Hepatic stellate cell (primary cell): ENCODE data around the gene NEK1.
A peak's percentile ranks its signal among the peaks of the same experiment; 100 is the strongest.
"Not testable (repeated sequence)": the region's sequence is repeated elsewhere in the genome, so short reads cannot be mapped to it uniquely, and the experiment has no call there.

Experiments used
- DNase-seq: peaks from one replicate; pipeline ENCODE4 v3.0.0; 2011; ENCODE audit warnings: low spot score

The NEK1 gene

DNA sequence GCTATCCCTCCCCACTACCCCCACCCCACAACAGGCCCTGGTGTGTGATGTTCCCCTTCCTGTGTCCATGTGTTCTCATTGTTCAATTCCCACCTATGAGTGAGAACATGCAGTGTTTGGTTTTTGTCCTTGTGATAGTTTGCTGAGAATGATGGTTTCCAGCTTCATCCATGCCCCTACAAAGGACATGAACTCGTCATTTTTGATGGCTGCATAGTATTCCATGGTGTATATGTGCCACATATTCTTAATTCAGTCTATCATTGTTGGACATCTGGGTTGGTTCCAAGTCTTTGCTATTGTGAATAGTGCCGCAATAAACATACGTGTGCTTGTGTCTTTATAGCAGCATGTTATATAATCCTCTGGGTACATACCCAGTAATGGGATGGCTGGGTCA is 118.1 kb downstream of the NEK1 start:
- not testable (repeated sequence) for DNase-seq

DNA sequence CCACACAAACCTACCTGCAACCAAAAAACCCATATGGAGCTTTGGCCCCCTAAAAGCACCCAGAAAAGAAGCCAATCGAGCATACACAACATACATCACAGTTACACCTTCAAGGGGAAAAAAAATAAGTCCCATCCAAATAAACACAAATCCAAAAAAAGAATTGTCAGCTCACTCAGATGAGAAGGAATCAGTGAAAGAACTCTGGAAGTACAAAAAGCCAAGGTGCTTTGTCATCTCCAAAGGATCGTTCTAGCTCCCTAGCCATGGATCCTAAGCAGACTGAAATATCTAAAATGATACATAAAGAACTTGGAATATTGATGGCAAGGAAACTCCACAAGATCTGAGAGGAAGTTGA is 119.2 kb downstream of the NEK1 start:
- DNase-seq, result no peak

DNA sequence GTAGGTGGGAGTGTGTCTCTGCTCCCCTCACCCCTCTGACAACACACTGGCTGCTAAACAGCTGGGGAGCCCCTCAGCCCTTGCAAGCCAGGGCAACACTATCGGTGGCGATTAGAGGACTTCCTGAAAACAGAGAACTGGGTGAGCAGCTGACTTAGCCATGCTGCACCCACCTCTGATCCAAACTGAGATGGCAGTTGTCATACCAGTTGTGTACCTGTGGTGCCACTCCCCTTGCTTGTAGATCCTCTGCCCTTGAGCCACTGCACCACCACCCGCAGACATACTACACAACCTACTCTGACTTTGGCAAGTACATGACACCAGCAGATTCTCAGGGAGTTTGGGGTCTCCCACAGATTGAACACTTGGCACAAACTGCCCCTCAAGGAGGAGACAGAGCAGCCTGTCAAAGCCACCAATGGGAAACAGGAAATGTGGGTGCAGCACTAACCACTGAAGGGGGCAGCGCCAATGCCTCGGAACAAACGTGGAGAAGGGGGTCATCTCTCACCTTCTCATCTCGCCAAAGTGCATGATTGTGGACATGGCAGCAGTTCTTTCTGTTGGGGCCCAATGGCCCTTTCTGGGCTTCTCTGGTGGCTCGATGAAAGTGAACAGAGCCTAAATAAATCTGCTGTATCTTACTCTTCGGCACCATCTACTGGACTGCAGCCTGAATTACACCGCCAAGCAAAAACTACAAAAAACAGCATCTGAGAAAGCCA is 119.8 kb downstream of the NEK1 start:
- peak; percentile 45 for DNase-seq

DNA sequence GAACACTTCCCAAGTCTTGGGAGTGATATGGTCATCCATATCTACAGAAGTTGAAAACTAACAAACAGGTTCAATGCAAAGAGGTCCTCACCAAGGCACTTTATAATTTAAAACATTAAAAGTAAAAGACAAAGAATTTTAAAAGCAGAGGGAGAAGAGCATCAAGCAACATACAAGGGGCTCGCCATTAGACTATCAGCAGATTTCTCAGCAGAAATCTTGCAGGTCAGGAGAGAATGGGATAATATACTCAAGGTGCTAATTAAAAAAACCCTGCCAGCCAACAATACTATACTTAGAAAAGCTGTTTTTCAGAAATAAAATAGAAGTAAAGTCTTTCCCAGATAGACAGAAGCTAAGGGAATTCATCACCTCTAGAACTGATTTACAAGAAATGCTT is 121.2 kb downstream of the NEK1 start:
- no peak for DNase-seq

DNA sequence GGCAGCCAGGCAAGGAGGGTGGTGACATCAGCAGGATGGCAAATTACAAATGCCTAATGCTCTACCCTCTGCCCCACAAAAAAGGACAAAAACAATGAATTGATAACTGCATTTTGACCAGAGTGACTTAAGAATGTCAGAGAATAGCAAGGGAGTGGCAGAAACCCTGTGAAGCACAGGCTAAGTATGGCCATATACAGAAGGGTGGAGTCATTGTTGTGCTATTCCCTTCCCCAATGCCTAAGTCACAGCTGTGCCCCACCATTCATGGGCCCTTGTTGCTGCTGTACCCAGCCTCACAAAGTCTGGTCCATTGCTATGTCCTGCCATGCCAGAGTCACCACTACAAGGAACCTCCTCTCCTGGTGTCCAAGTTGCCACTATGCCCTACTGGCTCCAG is 123.1 kb downstream of the NEK1 start:
- DNase-seq, result no peak

DNA sequence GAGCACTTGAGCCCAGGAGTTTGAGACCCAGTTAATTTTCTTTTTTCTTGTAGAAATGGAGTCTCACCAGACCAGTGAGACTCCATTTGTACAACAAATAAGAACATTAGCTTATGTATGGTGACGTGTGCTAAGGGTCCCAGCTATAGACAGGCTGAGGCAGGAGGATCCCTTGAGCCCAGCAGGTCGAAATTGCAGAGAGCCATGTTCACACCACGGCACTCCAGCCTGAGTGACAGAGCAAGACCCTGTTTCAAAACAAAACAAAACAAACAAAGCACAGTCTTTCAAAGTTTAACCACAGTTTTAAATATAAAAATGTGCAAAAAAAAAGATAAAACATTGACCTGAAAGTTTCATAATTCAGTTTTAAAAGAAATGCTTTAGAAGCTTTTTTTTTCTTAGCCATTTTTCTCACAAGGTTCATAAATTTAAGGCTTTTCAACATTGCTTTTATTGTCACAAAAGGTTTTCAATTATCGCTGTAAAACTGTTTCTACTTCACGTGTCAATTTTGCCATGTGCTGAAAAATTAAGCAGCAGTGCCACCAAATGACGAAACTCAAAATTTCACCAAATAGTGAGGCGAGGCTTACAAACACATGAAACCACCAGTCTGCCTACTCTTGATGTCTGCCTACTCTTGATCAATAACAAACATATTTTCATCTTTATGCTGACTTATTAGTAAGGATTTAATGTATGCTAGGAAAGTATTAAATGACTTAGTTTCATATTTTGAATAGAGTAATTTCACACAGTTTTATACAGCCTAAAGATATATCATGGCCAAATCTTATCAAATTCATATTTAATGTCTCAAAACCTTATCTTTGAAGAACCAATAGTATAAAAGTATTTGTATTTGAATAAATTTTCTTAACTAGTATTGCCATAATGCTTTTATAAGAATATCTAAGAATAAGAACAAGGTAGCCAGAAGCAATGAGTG is 126.3 kb downstream of the NEK1 start:
- DNase-seq, result peak; percentile 31

DNA sequence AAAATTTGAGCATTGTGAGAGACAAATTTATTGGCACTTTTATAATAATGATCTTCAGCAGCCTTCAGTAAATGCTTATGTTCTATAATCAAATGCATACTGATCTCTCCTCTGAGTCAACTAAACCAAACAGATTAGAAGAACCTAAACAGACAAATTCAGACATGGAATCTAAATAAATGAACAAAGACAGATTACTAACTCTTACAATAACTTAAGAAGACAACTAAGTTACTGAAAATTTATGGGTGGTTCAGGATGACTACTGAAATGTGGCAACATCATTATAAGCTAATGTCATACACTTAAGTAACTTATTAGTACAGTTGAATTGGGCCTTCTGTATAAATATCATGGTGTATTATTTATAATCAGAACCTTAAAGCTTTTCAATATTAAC is 127.3 kb downstream of the NEK1 start:
- DNase-seq, result no peak

DNA sequence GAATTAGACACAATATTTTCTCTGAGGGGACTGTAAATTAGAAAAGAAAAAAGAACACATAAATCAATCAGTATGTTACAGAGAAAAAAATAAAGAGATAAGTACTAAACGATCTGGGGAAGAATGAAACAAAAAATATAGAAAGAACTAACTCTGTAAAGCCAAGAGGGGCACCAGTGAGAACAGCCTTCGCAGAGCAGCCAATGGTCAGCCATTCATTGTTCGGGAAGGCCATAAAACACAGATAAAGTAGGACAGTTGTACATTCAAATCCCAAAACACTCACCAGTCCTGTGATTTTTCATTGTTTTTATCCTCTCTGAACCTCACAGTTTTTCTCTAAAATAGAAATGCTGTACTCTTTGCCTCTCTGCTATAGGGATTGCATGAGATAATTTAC is 127.9 kb downstream of the NEK1 start:
- DNase-seq, result peak; percentile 8

DNA sequence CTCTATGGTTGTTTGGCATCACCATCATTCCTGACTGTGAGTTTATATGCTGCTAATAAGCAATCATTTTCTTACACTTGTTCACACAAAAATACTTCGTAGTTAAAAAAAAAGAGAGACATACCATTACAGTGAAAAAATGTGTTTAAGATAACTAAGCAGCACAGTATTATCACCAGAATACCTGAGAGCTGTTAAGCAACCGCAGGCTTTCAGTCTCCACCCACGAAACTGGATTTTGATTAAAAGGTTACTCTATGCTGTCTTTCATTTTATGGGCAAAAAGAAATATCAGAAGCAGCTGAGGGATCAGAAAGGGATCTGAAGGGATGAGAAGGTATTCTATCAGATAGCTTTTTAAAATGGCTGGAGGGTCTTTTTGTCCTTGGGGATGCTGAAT is 148.3 kb downstream of the NEK1 start:
- no peak for DNase-seq

DNA sequence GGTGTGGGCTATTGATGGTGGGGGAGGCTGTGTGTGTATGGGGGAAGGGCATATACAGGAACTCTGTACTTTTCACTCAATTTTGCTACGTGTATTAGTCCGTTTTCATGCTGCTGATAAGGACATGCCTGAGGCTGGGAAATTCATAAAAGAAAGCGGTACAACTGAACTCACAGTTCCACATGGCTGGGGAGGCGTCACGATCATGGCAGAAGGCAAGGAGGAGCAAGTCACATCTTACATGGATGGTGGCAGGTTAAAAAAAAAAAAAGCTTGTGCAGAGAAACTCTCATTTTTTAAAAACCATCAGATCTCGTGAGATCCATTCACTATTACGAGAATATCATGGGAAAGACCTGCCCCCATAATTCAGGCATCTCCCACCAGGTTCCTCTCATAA is 152.3 kb downstream of the NEK1 start:
- DNase-seq, result no peak

DNA sequence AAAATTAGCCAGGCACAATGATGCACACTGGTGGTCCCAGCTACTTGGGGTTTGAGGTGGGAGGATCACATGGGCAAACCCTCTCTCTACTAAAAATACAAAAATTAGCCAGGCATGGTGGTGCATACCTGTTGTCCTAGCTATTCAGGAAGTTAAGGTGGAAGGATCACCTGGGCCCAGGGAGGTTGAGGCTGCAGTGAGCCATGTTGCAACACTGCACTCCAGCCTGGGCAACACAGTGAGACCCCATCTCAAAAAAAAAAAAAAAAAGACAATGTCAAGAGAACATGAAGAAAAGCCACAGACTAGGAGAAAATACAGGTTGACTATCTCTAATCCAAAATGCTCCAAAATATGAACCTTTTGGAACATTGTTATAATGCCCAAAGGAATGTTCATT is 153.8 kb downstream of the NEK1 start:
- no peak for DNase-seq

DNA sequence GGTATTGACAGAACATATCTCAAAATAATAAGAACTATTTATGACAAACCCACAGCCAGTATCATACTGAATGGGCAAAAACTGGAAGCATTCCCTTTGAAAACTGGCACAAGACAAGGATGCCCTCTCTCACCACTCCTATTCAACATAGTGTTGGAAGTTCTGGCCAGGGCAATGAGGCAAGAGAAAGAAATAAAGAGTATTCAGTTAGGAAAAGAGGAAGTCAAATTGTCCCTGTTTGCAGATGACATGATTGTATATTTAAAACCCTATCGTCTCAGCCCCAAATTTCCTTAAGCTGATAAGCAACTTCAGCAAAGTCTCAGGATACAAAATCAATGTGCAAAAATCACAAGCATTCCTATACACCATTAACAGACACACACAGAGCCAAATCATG is 159.7 kb downstream of the NEK1 start:
- not testable (repeated sequence) for DNase-seq

DNA sequence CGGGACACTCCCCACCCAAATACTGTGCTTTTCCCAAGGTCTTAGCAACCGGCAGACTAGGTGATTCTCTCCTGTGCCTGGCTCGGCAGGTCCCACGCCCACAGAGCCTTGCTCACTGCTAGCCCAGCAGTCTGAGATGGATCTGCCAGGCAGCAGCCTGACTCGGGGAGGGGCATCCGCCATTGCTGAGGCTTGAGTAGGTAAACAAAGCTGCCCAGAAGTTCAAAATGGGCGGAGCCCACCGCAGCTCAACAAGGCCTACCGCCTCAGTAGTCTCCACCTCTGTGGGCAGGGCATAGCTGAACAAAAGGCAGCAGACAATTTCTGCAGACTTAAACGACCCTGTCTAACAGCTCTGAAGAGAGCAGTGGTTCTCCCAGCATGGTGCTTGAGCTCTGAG is 163.4 kb downstream of the NEK1 start:
- DNase-seq, result not testable (repeated sequence)

DNA sequence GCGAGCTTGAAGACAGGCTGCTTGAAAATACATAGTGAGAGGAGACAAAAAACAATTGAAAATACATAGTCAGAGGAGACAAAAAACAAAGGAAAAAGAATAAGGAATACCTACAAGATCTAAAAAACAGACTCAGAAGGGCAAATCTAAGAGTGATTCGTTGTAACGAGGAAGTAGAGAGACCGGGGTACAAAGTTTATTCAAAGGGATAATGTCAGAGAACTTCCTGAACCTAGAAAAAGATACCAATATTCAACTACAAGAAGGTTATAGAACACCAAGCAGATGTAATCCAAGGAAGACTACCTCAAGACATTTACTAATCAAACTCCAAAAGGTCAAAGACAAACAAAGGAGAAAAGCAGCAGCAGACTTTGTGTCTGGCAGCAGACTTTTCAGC is 165.6 kb downstream of the NEK1 start:
- no peak for DNase-seq

DNA sequence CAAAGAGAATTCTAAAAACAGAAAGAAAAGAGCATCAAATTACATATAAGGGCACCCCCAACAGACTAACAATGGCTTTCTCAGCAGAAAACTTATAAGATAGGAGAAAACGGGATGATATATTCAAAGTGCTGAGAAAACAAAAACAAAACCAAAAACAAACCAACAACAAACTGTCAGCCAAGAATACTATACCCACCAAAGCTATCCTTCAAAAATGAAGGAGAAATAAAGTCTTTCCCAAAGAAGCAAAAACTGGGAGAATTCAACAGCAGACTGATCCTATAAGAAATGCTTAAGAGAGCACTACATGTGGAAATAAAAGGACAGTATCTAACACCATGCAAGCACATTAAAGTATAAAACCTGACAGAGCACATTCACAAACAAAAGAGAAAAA is 168.6 kb downstream of the NEK1 start:
- DNase-seq, result no peak

DNA sequence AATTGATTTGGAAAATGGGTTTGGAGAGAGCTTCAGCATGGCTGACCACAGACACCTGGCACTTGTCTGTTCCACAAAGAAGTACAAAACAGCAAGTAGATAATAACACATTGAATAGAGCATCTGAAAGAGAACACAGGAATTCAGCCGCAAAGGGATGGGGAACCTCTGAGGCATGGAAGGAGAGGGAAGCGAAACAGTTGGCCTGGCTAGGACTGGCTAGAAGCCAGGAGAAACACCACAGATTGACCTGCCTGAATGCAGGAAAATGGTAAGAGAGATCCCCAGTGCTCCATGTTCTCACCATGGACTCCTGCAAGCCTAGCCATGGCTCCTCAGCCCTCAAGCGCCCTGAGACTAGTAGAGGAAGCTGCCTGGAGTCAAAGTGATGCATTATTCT is 171.9 kb downstream of the NEK1 start:
- DNase-seq, result no peak

DNA sequence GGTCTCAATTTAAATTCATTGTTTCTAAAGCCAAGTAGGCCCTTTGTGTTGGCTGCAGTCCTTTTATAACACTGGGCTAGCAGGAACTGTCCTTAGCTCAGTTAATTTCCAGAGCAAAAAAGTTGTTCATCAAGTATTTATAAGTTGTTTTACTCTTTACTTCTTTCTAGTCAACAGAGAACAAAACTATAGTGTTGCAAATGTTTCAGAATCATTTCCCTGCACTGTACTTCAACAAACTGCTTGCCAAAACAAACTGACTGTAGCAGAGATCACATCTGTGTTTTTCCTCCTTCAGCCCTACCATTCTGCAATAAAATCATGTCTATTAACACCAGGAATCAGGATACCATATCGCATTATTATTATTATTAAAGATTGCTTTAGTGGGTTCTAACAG is 173.1 kb downstream of the NEK1 start:
- peak; percentile 5 for DNase-seq

DNA sequence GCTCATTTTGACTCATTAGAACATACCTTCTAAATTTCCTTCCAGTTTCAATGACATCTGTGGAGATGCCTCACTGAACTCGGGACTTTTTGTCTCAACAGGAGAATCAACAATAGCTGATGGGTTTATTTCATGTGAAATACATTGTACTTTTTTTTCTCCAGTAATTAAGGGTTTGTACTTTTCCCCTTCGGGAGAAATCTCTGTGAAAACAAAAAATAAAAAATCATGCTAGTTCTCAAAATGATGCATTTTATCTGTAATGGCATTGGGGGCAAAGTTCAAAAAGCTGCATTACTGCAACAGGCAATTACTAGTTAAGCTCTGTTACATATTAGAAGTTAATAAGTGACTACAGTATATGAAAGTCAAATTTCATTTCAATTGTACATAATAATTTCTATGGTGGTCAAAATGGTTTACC is 174.3 kb downstream of the NEK1 start:
- DNase-seq, result no peak

DNA sequence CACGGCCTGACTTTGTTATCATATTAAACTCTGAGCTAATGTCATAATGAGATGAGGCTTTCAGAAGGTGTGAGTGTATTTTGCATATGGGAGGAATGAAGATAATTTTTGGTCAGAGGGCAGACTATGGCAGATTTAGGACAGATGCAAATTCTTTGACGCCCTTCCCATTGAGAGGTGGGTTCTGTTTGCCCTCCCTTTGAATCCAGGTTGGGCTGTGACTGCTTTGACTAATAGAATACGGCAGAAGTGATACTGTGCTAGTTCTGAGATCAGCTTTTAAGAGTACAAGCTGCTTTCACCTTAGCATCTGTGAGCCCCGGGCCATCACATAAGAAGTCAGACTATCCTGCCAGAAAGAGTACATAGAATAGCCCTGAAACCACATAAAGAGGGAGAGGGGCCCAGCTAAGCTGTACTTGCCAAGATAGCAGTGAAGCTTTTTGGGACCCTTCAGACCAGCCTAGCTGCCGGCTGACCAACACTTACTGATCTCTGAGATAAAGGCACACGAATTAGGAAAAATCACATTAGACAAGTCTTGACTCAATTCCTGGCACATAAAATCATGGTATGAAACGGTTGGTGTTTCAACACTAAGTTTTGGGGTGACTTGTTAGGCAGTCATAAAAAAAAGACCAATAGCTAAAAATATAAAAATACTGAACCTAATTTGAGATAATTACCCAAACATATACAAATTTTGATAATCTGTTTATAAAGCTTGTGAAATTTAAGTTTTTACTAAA is 174.9 kb downstream of the NEK1 start:
- no peak for DNase-seq

DNA sequence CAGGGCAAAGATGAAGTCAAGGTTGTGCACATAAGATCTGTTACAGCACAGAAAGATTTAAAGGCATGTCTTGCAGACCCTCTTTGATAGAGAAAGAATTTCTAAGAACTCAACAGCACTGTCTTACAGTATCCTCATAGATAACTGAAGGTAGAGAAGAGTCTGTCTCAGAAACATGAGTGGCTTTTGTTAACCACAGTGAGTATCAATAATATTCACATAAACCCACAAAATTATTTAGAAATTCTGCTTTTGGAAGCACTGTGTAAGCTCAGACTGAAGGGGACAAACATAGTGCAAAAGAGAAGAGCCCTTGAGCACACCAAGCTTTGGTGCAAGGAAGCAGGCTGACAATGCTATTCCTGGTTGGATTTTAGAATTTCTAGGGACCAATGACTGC is 175.6 kb downstream of the NEK1 start:
- DNase-seq, result no peak

DNA sequence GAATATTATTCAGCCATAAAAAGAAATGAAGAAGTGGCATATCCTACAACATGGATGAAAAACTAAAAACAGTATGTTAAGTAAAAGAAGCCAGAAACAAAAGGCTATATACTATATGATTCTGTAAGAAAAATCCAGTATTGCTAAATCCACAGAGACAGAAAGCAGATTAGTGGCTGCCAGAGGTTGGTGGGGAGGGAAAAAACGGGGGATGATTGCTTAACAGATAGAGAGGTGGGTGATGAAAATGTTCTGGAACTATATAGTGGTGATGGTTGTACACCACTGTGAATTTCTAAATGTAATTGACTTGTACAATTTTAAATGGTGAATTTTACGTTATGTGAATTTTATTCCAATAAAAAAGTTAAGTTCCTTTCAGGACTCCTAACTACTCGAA is 184.0 kb downstream of the NEK1 start:
- no peak for DNase-seq

DNA sequence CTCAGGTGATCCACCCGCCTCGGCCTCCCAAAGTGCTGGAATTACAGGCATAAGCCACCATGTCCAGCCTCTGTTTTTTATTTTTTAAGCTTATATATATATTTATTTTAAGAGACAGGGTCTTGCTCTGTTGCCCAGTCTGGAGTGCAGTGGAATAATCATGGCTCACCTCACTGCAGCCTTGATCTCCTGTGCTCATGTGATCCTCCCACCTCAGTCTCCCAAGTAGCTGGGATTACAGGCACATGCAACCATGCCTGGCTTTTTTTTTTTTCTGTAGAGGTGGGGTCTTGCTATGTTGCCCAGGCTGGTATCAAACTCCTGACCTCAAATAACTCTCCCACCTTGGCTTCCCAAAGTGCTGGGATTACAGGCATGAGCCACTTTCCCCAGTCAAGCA is 184.7 kb downstream of the NEK1 start:
- not testable (repeated sequence) for DNase-seq

DNA sequence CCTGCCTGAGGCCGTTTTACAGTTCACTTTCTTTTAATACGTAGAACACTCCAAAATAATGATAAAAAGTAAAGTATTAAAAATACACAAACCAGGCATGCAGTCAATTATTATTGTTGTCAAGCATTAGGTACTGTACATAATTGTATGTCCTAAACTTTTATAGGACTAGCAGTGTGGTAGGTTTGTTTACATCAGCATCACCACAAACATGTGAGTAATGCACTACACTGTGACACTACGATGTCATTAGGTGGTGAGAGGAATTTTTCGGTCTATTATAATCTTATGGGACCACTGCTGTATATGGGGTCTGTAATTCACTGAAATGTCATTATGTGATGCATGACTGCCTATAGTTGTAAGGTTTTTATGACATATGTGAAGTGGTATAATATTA is 192.1 kb downstream of the NEK1 start:
- DNase-seq, result no peak
